ENCODE data around the gene NUMBL. TPM values are rescaled to one million over a fixed set of nuclear protein-coding genes. Genes with fewer than 3 reads are reported as not detected.
"Not testable (repeated sequence)": the region's sequence is repeated elsewhere in the genome, so short reads cannot be mapped to it uniquely, and the experiment has no call there.

NUMBL gene
- total RNA-seq, 2 donors from 2014 or later, result 9.1 to 73.5 TPM

- no peak for ATAC-seq
- TF ChIP-seq POLR2A (IDR thresholded peaks at IDR 0.05), result no peak
- TF ChIP-seq CTCF (IDR thresholded peaks at IDR 0.05), result no peak
- Histone ChIP-seq H3K27ac (no peak overlapping the region), H3K36me3 (replicated peaks in 1 of 2; ENCODE audit: insufficient read depth in 1 of 2, low read depth in 2 of 2) (no peaks in the 10 kb centered on the region), H3K4me1 (peaks cover 2% of the 10 kb centered on the region), H3K4me3 (no peak overlapping the region), H3K27me3 (no peaks in the 10 kb centered on the region), H3K9me3 (no peaks in the 10 kb centered on the region)
- WGBS, 2 donors, result 81 to 82% methylated on average over 8 of the region's 8 CpGs
- peak in 1 of 4 donors; percentile 56 for DNase-seq
- intact Hi-C loops (cut with DNase I), result no loop called here
Observed at GRCh38 chr19:40650749-40651305, 39.6 kb downstream of the NUMBL start.

GRCh38 chr19:40649903-40650675 is 40.4 kb downstream of the NUMBL start:
- intact Hi-C loops (cut with DNase I); DNase-seq; H3K36me3 ChIP-seq (replicated peaks in 1 of 2; ENCODE audit: insufficient read depth in 1 of 2, low read depth in 2 of 2); H3K4me1 ChIP-seq; H3K27ac ChIP-seq; H3K27me3 ChIP-seq; H3K4me3 ChIP-seq; H3K9me3 ChIP-seq; ATAC-seq: not testable (repeated sequence)
- 73 to 83% methylated on average over 9 of the region's 9 CpGs for WGBS, 2 donors

DNA sequence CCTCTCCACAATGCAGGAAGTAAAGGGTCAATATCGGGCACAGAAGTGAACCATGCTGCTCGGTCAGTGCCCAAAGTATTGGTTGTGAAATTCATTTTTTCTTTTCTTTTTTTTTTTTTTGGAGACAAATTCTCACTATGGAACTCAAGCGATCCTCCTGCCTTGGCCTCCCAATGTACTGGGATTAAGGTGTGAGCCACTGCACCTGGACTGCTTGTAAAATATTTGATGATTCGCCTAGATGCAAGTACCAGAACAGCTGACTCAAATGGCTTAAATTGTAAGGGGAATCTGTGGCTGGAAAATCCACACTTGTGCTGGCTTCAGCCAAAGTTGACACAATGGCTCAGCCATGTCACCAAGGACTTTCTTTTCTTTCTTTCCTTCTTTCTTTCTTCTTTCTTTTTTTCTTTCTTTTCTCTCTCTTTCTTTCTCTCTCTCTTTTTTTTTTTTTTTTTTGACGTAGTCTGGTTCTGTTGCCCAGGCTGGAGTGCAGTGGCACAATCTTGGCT is 43.7 kb downstream of the NUMBL start:
- H3K9me3 ChIP-seq, result no peaks in the 10 kb centered on the region
- 65 to 67% methylated on average over 5 of the region's 5 CpGs for WGBS, 2 donors
- H3K27ac ChIP-seq, result peak overlapping the region; percentile 50 to 82 (median 70)
- H3K36me3 ChIP-seq (replicated peaks in 1 of 2; ENCODE audit: insufficient read depth in 1 of 2, low read depth in 2 of 2), result no peaks in the 10 kb centered on the region
- no peak overlapping the region for H3K4me3 ChIP-seq
- intact Hi-C loops (cut with DNase I), result no loop called here
- no peaks in the 10 kb centered on the region for H3K27me3 ChIP-seq
- no peak for DNase-seq
- no peak for ATAC-seq
- H3K4me1 ChIP-seq, result peaks cover 6% of the 10 kb centered on the region
- TF ChIP-seq POLR2A (IDR thresholded peaks at IDR 0.05) (no peak), CTCF (IDR thresholded peaks at IDR 0.05) (no peak)

GRCh38 chr19:40642757-40643305 is 47.6 kb downstream of the NUMBL start:
- Histone ChIP-seq H3K36me3 (replicated peaks in 1 of 2; ENCODE audit: insufficient read depth in 1 of 2, low read depth in 2 of 2) (no peaks in the 10 kb centered on the region), H3K27me3 (no peaks in the 10 kb centered on the region), H3K4me1 (peaks cover 6% of the 10 kb centered on the region), H3K4me3 (no peak overlapping the region), H3K9me3 (no peaks in the 10 kb centered on the region), H3K27ac (no peak overlapping the region)
- intact Hi-C loops (cut with DNase I), result no loop called here
- DNase-seq, result no peak
- whole genome bisulfite sequencing, 2 donors, result 59 to 64% methylated on average over 8 of the region's 8 CpGs
- TF ChIP-seq CTCF (IDR thresholded peaks at IDR 0.05), result no peak
- no peak for TF ChIP-seq POLR2A (IDR thresholded peaks at IDR 0.05)
- ATAC-seq, result no peak

GRCh38 chr19:40642051-40642706 is 48.3 kb downstream of the NUMBL start:
- Histone ChIP-seq H3K36me3 (replicated peaks in 1 of 2; ENCODE audit: insufficient read depth in 1 of 2, low read depth in 2 of 2) (no peaks in the 10 kb centered on the region), H3K9me3 (no peaks in the 10 kb centered on the region), H3K27me3 (no peaks in the 10 kb centered on the region), H3K27ac (no peak overlapping the region), H3K4me1 (peaks cover 6% of the 10 kb centered on the region), H3K4me3 (no peak overlapping the region)
- DNase-seq, result no peak
- 87 to 89% methylated on average over 16 to 18 of the region's 18 CpGs for WGBS, 2 donors
- no peak for TF ChIP-seq POLR2A (IDR thresholded peaks at IDR 0.05)
- TF ChIP-seq CTCF (IDR thresholded peaks at IDR 0.05), result no peak
- intact Hi-C loops (cut with DNase I), result no loop called here
- no peak for ATAC-seq

Measured in body of pancreas (tissue), 4 donors.